Mesenchymal stem cell (in vitro differentiated cells and primary cell): ENCODE results near the gene USF3.

Experiments used
- DNase-seq: peaks from one replicate; pipeline ENCODE4 v3.0.0-alpha.2; 2013
- H2AFZ ChIP-seq: one replicate; pipeline ENCODE4 v1.6.1; 2013; ENCODE audit warnings: low read depth, mild to moderate bottlenecking, control low read depth, inconsistent platforms, low read length, moderate library complexity
- H2AK5ac ChIP-seq: 2 replicates; pipeline ENCODE4 v1.6.1; 2013; ENCODE audit warnings: low read length, moderate library complexity, mild to moderate bottlenecking, inconsistent platforms; ENCODE audit not compliant: severe bottlenecking
- H2BK120ac ChIP-seq: one replicate; pipeline ENCODE4 v1.6.1; 2013; ENCODE audit warnings: low read depth, mild to moderate bottlenecking, inconsistent platforms, low read length, moderate library complexity
- H2BK12ac ChIP-seq, 2 experiments: one replicate each; pipeline ENCODE4 v1.6.1; 2013; ENCODE audit warnings: inconsistent platforms in 2 of 2, low read length in 2 of 2, mild to moderate bottlenecking in 2 of 2, moderate library complexity in 2 of 2, control low read depth in 1 of 2
- H2BK15ac ChIP-seq: one replicate; pipeline ENCODE4 v1.6.1; 2013; ENCODE audit warnings: mild to moderate bottlenecking, low read depth, inconsistent platforms; ENCODE audit not compliant: poor library complexity, severe bottlenecking
- H2BK5ac ChIP-seq: 2 replicates; pipeline ENCODE4 v1.6.1; 2013; ENCODE audit warnings: low read depth, mild to moderate bottlenecking, low read length, control low read depth, inconsistent platforms; ENCODE audit not compliant: poor library complexity, severe bottlenecking
- H3K14ac ChIP-seq, 2 experiments: one replicate each; pipeline ENCODE4 v1.6.1; 2013; ENCODE audit warnings: inconsistent platforms in 2 of 2, low read length in 2 of 2, control low read depth in 1 of 2, mild to moderate bottlenecking in 1 of 2, moderate library complexity in 1 of 2
- H3K18ac ChIP-seq, 2 experiments: one replicate each; pipeline ENCODE4 v1.6.1; 2013; ENCODE audit warnings: inconsistent platforms in 2 of 2, low read length in 2 of 2, control low read depth in 1 of 2, low read depth in 1 of 2, mild to moderate bottlenecking in 1 of 2
- H3K23ac ChIP-seq, 2 experiments: one replicate each; pipeline ENCODE4 v1.6.1; 2013; ENCODE audit warnings: inconsistent platforms in 2 of 2, low read length in 2 of 2, mild to moderate bottlenecking in 2 of 2, moderate library complexity in 2 of 2, control low read depth in 1 of 2
- H3K27ac ChIP-seq: 2 replicates; pipeline ENCODE4 v1.5.1; 2013; ENCODE audit warnings: mild to moderate bottlenecking, moderate library complexity, low read length, control low read depth, inconsistent platforms; ENCODE audit not compliant: poor library complexity, severe bottlenecking
- H3K27me3 ChIP-seq, 2 experiments: 2 replicates each; pipeline versions ENCODE4 v1.6.1 to v1.7.0; 2013; ENCODE audit warnings: low read length in 2 of 2, mild to moderate bottlenecking in 2 of 2, moderate library complexity in 2 of 2, control low read depth in 1 of 2, inconsistent platforms in 1 of 2; ENCODE audit not compliant: control insufficient read depth in 1 of 2, insufficient read depth in 1 of 2
- H3K36me3 ChIP-seq, 2 experiments: 2 replicates each; pipeline versions ENCODE4 v1.6.1 to v1.7.0; 2013; ENCODE audit warnings: low read length in 2 of 2, control low read depth in 1 of 2, inconsistent platforms in 1 of 2, low read depth in 1 of 2, mild to moderate bottlenecking in 1 of 2; ENCODE audit not compliant: insufficient read depth in 2 of 2, control insufficient read depth in 1 of 2
- H3K4ac ChIP-seq, 2 experiments: one replicate each; pipeline ENCODE4 v1.6.1; 2013; ENCODE audit warnings: inconsistent platforms in 2 of 2, low read length in 2 of 2, mild to moderate bottlenecking in 2 of 2, moderate library complexity in 2 of 2, control low read depth in 1 of 2, low read depth in 1 of 2
- H3K4me1 ChIP-seq: 2 replicates; pipeline ENCODE4 v1.6.1; 2013; ENCODE audit warnings: low read depth, low read length, control low read depth; ENCODE audit not compliant: control insufficient read depth, insufficient read depth
- H3K4me2 ChIP-seq: 2 replicates; pipeline ENCODE4 v1.6.1; 2013; ENCODE audit warnings: low read length, mild to moderate bottlenecking, inconsistent platforms; ENCODE audit not compliant: poor library complexity, severe bottlenecking
- H3K4me3 ChIP-seq, 2 experiments: 2 replicates each; pipeline versions ENCODE4 v1.5.1 to v1.7.0; 2013; ENCODE audit warnings: low read length in 2 of 2, mild to moderate bottlenecking in 2 of 2, control low read depth in 1 of 2, low read depth in 1 of 2; ENCODE audit not compliant: insufficient read depth in 1 of 2
- H3K79me1 ChIP-seq: replicated peaks from 2 replicates; pipeline ENCODE4 v1.6.1; 2013; ENCODE audit warnings: mild to moderate bottlenecking, control low read depth, low read length, inconsistent platforms; ENCODE audit not compliant: poor library complexity, severe bottlenecking
- H3K9ac ChIP-seq: 2 replicates; pipeline ENCODE4 v1.7.0; 2013; ENCODE audit warnings: mild to moderate bottlenecking, low read length, moderate library complexity
- H3K9me3 ChIP-seq: 2 replicates; pipeline ENCODE4 v1.7.0; 2013; ENCODE audit warnings: mild to moderate bottlenecking, low read length; ENCODE audit not compliant: control insufficient read depth
- H4K8ac ChIP-seq: one replicate; pipeline ENCODE4 v1.6.1; 2013; ENCODE audit warnings: inconsistent platforms, mild to moderate bottlenecking, low read length, moderate library complexity
- H4K91ac ChIP-seq: one replicate; pipeline ENCODE4 v1.6.1; 2013; ENCODE audit warnings: mild to moderate bottlenecking, low read length, inconsistent platforms
- WGBS: methylation state at CpG from one replicate; pipeline ENCODE4 v1.1.7; 2013; ENCODE audit warnings: mixed read lengths; 5-methylcytosine and 5-hydroxymethylcytosine counted together

USF3 gene

DNA sequence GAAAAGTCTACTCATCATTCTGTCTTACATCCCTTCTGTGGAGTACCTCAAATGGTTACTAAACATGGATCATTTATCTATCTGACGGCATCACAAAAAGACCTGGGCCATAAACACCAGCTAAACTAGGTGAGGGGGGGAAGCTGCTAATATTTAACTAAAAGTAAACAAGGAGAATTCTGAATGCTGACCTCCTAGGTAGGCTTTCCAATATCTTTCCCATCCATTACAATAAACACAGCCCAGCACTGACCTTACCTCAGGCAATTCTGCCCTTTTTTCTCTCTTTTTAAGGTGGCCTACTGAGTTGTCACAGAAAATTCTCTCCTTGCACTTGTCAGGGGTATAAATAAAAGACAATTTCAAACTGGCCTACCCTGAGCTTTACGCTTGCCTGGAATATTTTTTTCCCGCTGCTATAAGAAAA, 33.1 kb downstream of the USF3 start:
- Histone ChIP-seq H3K4ac (no peak overlapping the region), H2BK5ac (no peak overlapping the region), H3K23ac (no peak overlapping the region), H3K4me2 (no peak overlapping the region), H3K4me1 (no peaks in the 10 kb centered on the region), H2AK5ac (no peak overlapping the region), H3K18ac (no peak overlapping the region), H3K27me3 (no peaks in the 10 kb centered on the region), H4K8ac (no peak overlapping the region), H3K27ac (no peak overlapping the region), H3K36me3 (peaks cover 21 to 62% of the 10 kb centered on the region in 2 experiments), H3K9me3 (no peaks in the 10 kb centered on the region), H2BK15ac (no peak overlapping the region), H4K91ac (no peak overlapping the region), H2BK12ac (no peak overlapping the region), H3K14ac (no peak overlapping the region), H3K4me3 (no peak overlapping the region), H2AFZ (no peak overlapping the region), H3K9ac (no peak overlapping the region), H3K79me1 (peaks cover 7% of the 10 kb centered on the region), H2BK120ac (no peak overlapping the region)
- DNase-seq = no peak
- 100% methylated on average over 2 of the region's 3 CpGs for WGBS

GRCh38 chr3:113662824-113663223, 33.6 kb downstream of the USF3 start:
- no peak for DNase-seq
- H2BK120ac ChIP-seq = no peak overlapping the region
- H2BK12ac ChIP-seq = no peak overlapping the region
- H2AFZ ChIP-seq = no peak overlapping the region
- H2BK15ac ChIP-seq = no peak overlapping the region
- no peak overlapping the region for H3K18ac ChIP-seq
- H3K4ac ChIP-seq = no peak overlapping the region
- H3K27me3 ChIP-seq = no peaks in the 10 kb centered on the region
- WGBS = 82% methylated on average over 1 of the region's 1 CpG
- peaks cover 21 to 67% of the 10 kb centered on the region in 2 experiments for H3K36me3 ChIP-seq
- H3K79me1 ChIP-seq = peaks cover 6% of the 10 kb centered on the region
- no peak overlapping the region for H2AK5ac ChIP-seq
- no peak overlapping the region for H2BK5ac ChIP-seq
- H4K91ac ChIP-seq = no peak overlapping the region
- H3K9me3 ChIP-seq = no peaks in the 10 kb centered on the region
- H3K9ac ChIP-seq = no peak overlapping the region
- H4K8ac ChIP-seq = no peak overlapping the region
- no peaks in the 10 kb centered on the region for H3K4me1 ChIP-seq
- H3K4me2 ChIP-seq = no peak overlapping the region
- H3K27ac ChIP-seq = no peak overlapping the region
- H3K14ac ChIP-seq = no peak overlapping the region
- no peak overlapping the region for H3K23ac ChIP-seq
- no peak overlapping the region for H3K4me3 ChIP-seq

DNA sequence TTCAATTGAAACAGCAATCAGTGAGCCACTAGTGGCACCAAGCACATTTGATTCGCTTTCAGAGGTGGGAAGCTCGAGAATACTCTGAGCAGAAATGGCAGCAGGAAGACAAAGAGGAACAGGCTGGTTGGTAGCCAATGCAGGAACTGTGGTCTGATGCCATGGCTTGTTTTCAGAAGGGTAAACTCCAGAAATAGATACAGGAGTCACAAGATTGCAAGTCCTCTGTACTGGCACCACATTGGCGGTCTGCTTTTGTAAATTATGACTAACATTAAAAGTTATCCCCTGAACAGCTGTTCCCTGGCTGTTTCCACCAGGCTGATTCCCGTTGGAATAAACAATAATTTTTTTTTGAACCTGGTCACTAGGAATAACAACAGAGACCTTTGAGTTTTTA, 35.5 kb downstream of the USF3 start:
- peak; percentile 70 for DNase-seq
- peaks cover 32 to 85% of the 10 kb centered on the region in 2 experiments for H3K36me3 ChIP-seq
- no peak overlapping the region for H3K27ac ChIP-seq
- no peak overlapping the region for H3K4me3 ChIP-seq
- H3K18ac ChIP-seq = no peak overlapping the region
- H2AFZ ChIP-seq = no peak overlapping the region
- H2BK12ac ChIP-seq = no peak overlapping the region
- 94% methylated on average over 4 of the region's 4 CpGs for WGBS
- H3K14ac ChIP-seq = no peak overlapping the region
- no peaks in the 10 kb centered on the region for H3K9me3 ChIP-seq
- H3K23ac ChIP-seq = no peak overlapping the region
- no peak overlapping the region for H3K9ac ChIP-seq
- H4K8ac ChIP-seq = no peak overlapping the region
- no peak overlapping the region for H3K4me2 ChIP-seq
- H2BK120ac ChIP-seq = no peak overlapping the region
- no peak overlapping the region for H3K4ac ChIP-seq
- H2AK5ac ChIP-seq = no peak overlapping the region
- no peak overlapping the region for H2BK15ac ChIP-seq
- no peak overlapping the region for H2BK5ac ChIP-seq
- no peaks in the 10 kb centered on the region for H3K4me1 ChIP-seq
- H4K91ac ChIP-seq = no peak overlapping the region
- no peaks in the 10 kb centered on the region for H3K27me3 ChIP-seq
- H3K79me1 ChIP-seq = peaks cover 3% of the 10 kb centered on the region

DNA sequence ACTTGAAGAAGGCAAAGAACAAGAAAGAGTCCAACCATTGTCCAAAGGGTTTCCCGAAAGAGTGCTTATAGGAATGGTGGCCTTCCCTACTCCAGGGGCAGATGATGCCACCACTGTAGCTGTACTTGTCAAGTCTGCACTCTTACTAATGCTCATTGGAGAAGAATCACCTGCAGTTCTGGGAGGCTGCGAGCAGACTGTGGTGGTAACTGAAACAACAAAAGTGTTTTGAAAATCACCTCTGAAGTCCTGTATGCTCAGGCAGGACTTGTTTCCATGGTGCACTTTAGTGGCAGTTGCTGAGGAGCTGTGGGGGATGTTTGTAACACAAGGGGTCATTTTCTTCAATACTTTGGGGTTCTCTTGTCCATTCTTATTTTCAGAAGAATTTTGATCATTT, 36.0 kb downstream of the USF3 start:
- H4K8ac ChIP-seq = no peak overlapping the region
- no peak overlapping the region for H2BK15ac ChIP-seq
- H2AK5ac ChIP-seq = no peak overlapping the region
- H3K4me2 ChIP-seq = no peak overlapping the region
- H2BK12ac ChIP-seq = no peak overlapping the region
- no peak overlapping the region for H3K23ac ChIP-seq
- H2BK120ac ChIP-seq = no peak overlapping the region
- no peak overlapping the region for H3K4me3 ChIP-seq
- 93% methylated on average over 2 of the region's 2 CpGs for WGBS
- H3K27ac ChIP-seq = no peak overlapping the region
- no peak overlapping the region for H3K14ac ChIP-seq
- no peaks in the 10 kb centered on the region for H3K9me3 ChIP-seq
- H3K27me3 ChIP-seq = no peaks in the 10 kb centered on the region
- H3K9ac ChIP-seq = no peak overlapping the region
- no peak for DNase-seq
- no peak overlapping the region for H2BK5ac ChIP-seq
- H3K4me1 ChIP-seq = no peaks in the 10 kb centered on the region
- H4K91ac ChIP-seq = no peak overlapping the region
- H3K79me1 ChIP-seq = peaks cover 3% of the 10 kb centered on the region
- no peak overlapping the region for H2AFZ ChIP-seq
- H3K18ac ChIP-seq = no peak overlapping the region
- H3K4ac ChIP-seq = no peak overlapping the region
- H3K36me3 ChIP-seq = peaks cover 32 to 84% of the 10 kb centered on the region in 2 experiments
